Stimulated activated naive B cell treated with anti-CD40 and anti-IgM and Interleukin-4, amounts not matched to agents 10 μg/mL and 1 μg/mL and 100 μg/mL, for 72 hours (primary cell): Measurements from ENCODE around the gene UBTF.
A peak's percentile ranks its signal among the peaks of the same experiment; 100 is the strongest.

ENCODE experiments used
- ATAC-seq, 2 donors: fragments of 150-1000 bp; cut with Tn5 transposase; replicated peaks; 2 replicates each; pipeline ENCODE4 v1.10.0; 2021; ENCODE audit warnings: moderate library complexity in 1 of 2
- DNase-seq: peaks from one replicate; pipeline ENCODE4 v3.0.0; 2021
- H3K27ac Mint-ChIP-seq: one replicate; pipeline ENCODE4 v1.8.0; 2022; ENCODE audit warnings: mild to moderate bottlenecking, mixed read lengths
- H3K27me3 Mint-ChIP-seq, 2 donors: one replicate each; pipeline ENCODE4 v1.8.0; 2022; ENCODE audit warnings: mixed read lengths in 2 of 2
- H3K36me3 Mint-ChIP-seq, 2 donors: one replicate each; pipeline ENCODE4 v1.8.0; 2022; ENCODE audit warnings: mixed read lengths in 2 of 2, mild to moderate bottlenecking in 1 of 2
- H3K4me1 Mint-ChIP-seq, 2 donors: one replicate each; pipeline ENCODE4 v1.8.0; 2022; ENCODE audit warnings: mixed read lengths in 2 of 2, mild to moderate bottlenecking in 1 of 2
- H3K4me3 Mint-ChIP-seq, 2 donors: one replicate each; pipeline ENCODE4 v1.8.0; 2022; ENCODE audit warnings: mild to moderate bottlenecking in 2 of 2, mixed read lengths in 2 of 2, moderate library complexity in 1 of 2
- H3K9me3 Mint-ChIP-seq, 2 donors: one replicate each; pipeline ENCODE4 v1.8.0; 2022; ENCODE audit warnings: mixed read lengths in 2 of 2, mild to moderate bottlenecking in 1 of 2

The UBTF gene

GRCh38 chr17:44223541-44224071 lies 4.1 kb upstream of the UBTF start:
- H3K4me1 Mint-ChIP-seq, result peaks cover 8 to 25% of the 10 kb centered on the region in 2 donors
- H3K27ac Mint-ChIP-seq, result no peak overlapping the region
- DNase-seq (no peak), ATAC-seq (no peak)
- no peaks in the 10 kb centered on the region for H3K27me3 Mint-ChIP-seq
- no peak overlapping the region for H3K4me3 Mint-ChIP-seq
- peaks cover 4 to 5% of the 10 kb centered on the region in 2 donors for H3K36me3 Mint-ChIP-seq
- no peaks in the 10 kb centered on the region for H3K9me3 Mint-ChIP-seq

GRCh38 chr17:44222112-44222869 lies 2.8 kb upstream of the UBTF start:
- Mint-ChIP-seq H3K27me3 (no peaks in the 10 kb centered on the region), H3K4me3 (peak overlapping the region; percentile 88 to 94), H3K27ac (peak overlapping the region; percentile 95), H3K36me3 (peaks cover 4 to 12% of the 10 kb centered on the region in 2 donors), H3K9me3 (no peaks in the 10 kb centered on the region), H3K4me1 (peaks cover 12 to 31% of the 10 kb centered on the region in 2 donors)
- DNase-seq (peak; percentile 48), ATAC-seq (no peak)

DNA sequence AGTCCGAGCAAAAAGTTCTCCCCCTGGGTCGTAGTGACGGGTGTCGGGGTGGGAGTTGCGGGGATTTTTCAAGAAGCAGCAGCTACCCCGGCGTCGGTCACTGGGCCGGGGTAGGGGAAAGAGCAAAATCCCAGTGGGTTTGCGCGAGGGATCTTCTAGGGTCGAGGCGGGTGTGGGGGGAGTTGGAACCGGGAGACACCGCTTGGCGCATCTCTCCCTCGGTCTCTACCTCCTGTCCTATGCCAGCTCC lies 2.3 kb upstream of the UBTF start:
- Mint-ChIP-seq H3K9me3 (no peaks in the 10 kb centered on the region), H3K4me1 (peaks cover 16 to 36% of the 10 kb centered on the region in 2 donors), H3K27ac (peak overlapping the region; percentile 95), H3K27me3 (no peaks in the 10 kb centered on the region), H3K36me3 (peaks cover 7 to 15% of the 10 kb centered on the region in 2 donors), H3K4me3 (peak overlapping the region; percentile 88 to 94)
- peak; percentile 33 for DNase-seq
- ATAC-seq, result no peak

- Mint-ChIP-seq H3K36me3 (peaks cover 10 to 21% of the 10 kb centered on the region in 2 donors), H3K27ac (peak overlapping the region; percentile 95), H3K4me1 (peaks cover 21 to 41% of the 10 kb centered on the region in 2 donors), H3K27me3 (no peaks in the 10 kb centered on the region), H3K4me3 (peak overlapping the region; percentile 88 to 94), H3K9me3 (no peaks in the 10 kb centered on the region)
- DNase-seq (peak; percentile 64), ATAC-seq (peak; percentile 38 to 43)
Observed at GRCh38 chr17:44221084-44221861, 1.8 kb upstream of the UBTF start.

DNA sequence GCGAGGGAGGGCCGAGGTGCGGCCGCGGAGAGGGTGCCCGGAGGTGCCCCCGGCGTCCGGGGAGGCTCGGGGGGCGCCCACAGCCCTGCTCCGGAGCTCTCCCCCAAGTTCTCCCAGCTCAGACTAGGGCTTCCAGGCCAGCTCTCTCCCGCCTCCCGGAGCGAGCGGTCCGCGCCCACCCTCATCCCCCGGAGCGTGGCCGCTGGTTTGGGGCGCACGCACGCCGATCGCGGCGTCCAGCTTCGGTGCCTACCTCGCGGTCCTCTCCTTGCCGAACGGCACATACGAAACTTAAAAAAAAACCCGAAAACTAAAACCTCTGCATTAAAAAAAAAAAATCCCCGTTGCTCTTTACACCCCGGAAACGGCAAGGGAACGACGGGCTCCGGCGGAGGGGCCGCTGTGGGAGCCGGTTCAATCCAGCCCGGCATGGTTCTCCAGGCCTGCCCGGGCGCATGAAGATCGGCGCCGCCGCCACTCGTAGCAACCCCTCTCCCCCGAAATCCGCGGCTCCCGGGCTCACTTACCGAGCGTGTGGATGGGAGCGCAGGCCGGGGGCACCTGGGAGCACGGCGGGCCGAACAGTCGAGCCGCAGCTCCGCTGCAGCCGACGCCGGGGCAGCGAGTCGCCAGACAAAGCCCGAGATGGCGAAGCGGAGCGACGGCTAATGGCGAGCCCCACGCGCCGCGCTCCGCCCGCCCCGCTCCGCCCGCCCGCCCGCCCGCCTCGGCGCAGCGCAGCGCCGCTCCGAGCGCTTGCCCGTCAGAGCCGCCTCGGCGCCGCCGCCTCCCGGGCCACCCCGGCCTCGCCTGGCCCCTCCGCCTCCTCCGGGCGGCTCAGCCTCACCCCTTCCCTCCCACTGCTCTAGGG lies 973 bp upstream of the UBTF start:
- Mint-ChIP-seq H3K36me3 (peaks cover 16 to 29% of the 10 kb centered on the region in 2 donors), H3K4me1 (peaks cover 29 to 49% of the 10 kb centered on the region in 2 donors), H3K27me3 (no peaks in the 10 kb centered on the region), H3K9me3 (no peaks in the 10 kb centered on the region), H3K27ac (peak overlapping the region; percentile 99), H3K4me3 (peak overlapping the region; percentile 88 to 94)
- DNase-seq, result peak; percentile 56
- ATAC-seq, result peak; percentile 31 to 41

- Mint-ChIP-seq H3K36me3 (peaks cover 29 to 42% of the 10 kb centered on the region in 2 donors), H3K27me3 (no peaks in the 10 kb centered on the region), H3K4me3 (peak overlapping the region; percentile 29 to 59), H3K27ac (no peak overlapping the region), H3K4me1 (peaks cover 41 to 62% of the 10 kb centered on the region in 2 donors), H3K9me3 (no peaks in the 10 kb centered on the region)
- DNase-seq (peak; percentile 66), ATAC-seq (peak; percentile 32 to 49)
Observed at GRCh38 chr17:44219108-44219615, 313 bp downstream of the UBTF start.

GRCh38 chr17:44218344-44219107 lies 949 bp downstream of the UBTF start:
- Mint-ChIP-seq H3K27ac (peak overlapping the region; percentile 95), H3K4me1 (peaks cover 47 to 68% of the 10 kb centered on the region in 2 donors)

DNA sequence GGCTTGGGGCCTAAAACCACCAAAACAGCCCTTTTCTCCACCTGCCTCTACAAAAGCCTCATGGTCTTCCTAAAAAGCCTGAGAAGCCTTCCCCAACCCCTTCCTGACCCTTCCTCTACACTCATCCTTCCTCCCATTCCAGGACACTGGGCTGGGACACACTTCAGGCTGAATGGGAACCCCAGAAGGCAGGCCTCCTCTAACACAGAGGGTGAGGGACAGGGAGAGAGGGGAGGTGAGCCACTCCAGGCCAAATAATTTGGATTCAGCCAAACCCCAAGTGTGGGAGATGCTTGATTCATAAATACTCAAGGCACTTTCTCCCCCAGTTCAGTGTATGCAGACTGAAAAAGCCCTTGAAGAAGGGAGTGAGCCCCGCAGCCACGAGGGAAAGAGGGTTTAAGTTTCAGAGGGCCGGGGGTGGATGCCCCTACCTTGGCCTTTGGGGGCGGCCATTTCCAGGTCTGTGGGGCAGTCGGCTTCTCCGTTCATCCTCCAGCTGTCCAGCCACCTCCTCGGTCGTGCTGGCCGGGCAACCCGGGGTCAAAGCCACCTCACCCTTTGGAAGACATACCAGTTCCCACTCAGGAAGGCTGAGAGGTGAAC lies 1.6 kb downstream of the UBTF start:
- DNase-seq, result peak; percentile 24

More at GRCh38 chr17:44218344-44219107, 949 bp downstream of the UBTF start:
- H3K9me3 Mint-ChIP-seq, result no peaks in the 10 kb centered on the region
- no peaks in the 10 kb centered on the region for H3K27me3 Mint-ChIP-seq
- peak; percentile 22 to 37 for ATAC-seq
- H3K36me3 Mint-ChIP-seq, result peaks cover 35 to 48% of the 10 kb centered on the region in 2 donors
- DNase-seq, result peak; percentile 86
- peak overlapping the region; percentile 82 to 94 for H3K4me3 Mint-ChIP-seq

DNA sequence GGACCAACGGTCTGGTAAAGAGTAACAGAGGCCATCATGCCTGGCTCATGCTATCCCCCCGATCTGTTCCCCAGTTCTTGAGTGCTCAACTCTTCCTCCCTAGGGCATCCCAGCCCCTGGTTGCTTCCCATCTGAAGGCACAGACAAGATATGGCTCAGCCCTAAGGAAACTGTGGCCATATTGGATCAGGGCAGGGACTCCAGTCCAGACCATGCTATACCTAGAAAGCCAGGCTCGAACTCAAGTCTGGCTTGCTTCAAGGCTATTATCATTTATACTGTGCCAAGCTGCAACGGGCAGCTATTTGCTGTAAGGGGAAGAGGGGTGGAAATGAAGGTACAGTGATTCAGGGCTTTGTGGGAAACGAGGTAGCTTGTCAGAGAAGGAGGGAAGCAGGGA lies 2.8 kb downstream of the UBTF start:
- Mint-ChIP-seq H3K27ac (peak overlapping the region; percentile 95), H3K36me3 (peaks cover 49 to 63% of the 10 kb centered on the region in 2 donors), H3K4me3 (peak overlapping the region; percentile 82 to 94), H3K9me3 (no peaks in the 10 kb centered on the region), H3K27me3 (no peaks in the 10 kb centered on the region), H3K4me1 (peaks cover 50 to 71% of the 10 kb centered on the region in 2 donors)
- no peak for DNase-seq
- ATAC-seq, result no peak

More for the DNA sequence above, 1.6 kb downstream of the UBTF start:
- Mint-ChIP-seq H3K36me3 (peaks cover 41 to 55% of the 10 kb centered on the region in 2 donors), H3K27me3 (no peaks in the 10 kb centered on the region), H3K4me1 (peaks cover 53 to 73% of the 10 kb centered on the region in 2 donors), H3K9me3 (no peaks in the 10 kb centered on the region), H3K27ac (peak overlapping the region; percentile 95), H3K4me3 (peak overlapping the region; percentile 82 to 94)
- ATAC-seq, result no peak

GRCh38 chr17:44216173-44216572 lies 3.3 kb downstream of the UBTF start:
- Mint-ChIP-seq H3K27ac (peak overlapping the region; percentile 95), H3K9me3 (no peaks in the 10 kb centered on the region), H3K4me3 (peak overlapping the region; percentile 82 to 94), H3K27me3 (no peaks in the 10 kb centered on the region), H3K36me3 (peaks cover 53 to 68% of the 10 kb centered on the region in 2 donors), H3K4me1 (peaks cover 53 to 71% of the 10 kb centered on the region in 2 donors)
- peak; percentile 71 for DNase-seq
- ATAC-seq, result peak; percentile 53 to 59

DNA sequence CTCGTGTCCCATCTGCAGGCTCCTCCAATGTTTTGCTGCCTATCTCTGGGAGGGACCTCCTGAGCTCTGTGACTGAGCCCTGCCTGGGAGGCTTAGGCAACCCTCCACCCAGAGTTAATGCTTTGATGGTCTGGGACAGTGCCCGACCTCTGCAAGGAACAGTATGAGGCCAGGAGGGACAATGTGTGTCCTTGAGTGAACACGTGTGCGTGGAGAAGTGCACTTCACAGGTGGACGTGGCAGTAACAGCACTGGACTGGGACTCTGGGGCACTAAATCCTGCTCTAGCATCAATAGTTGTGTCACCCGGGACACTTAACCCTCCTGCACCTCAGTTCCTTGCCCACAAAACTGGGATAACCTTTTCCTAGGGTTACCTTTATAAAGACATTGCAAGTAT lies 4.6 kb downstream of the UBTF start:
- Mint-ChIP-seq H3K4me1 (peaks cover 59 to 74% of the 10 kb centered on the region in 2 donors), H3K9me3 (no peaks in the 10 kb centered on the region), H3K36me3 (peaks cover 55 to 71% of the 10 kb centered on the region in 2 donors), H3K27ac (peak overlapping the region; percentile 85), H3K27me3 (no peaks in the 10 kb centered on the region), H3K4me3 (no peak overlapping the region)
- DNase-seq (no peak), ATAC-seq (no peak)

GRCh38 chr17:44214230-44214494 lies 5.3 kb downstream of the UBTF start:
- ATAC-seq (no peak), DNase-seq (no peak)
- Mint-ChIP-seq H3K4me1 (peaks cover 62 to 82% of the 10 kb centered on the region in 2 donors), H3K27me3 (no peaks in the 10 kb centered on the region), H3K4me3 (peak overlapping the region in 1 of 2 donors; percentile 14), H3K9me3 (no peaks in the 10 kb centered on the region), H3K36me3 (peaks cover 60 to 78% of the 10 kb centered on the region in 2 donors), H3K27ac (peak overlapping the region; percentile 86)
